ENCODE results near the gene CCDC138. TPM values are rescaled to one million over a fixed set of nuclear protein-coding genes. Genes with fewer than 3 reads are reported as not detected.

The CCDC138 gene
- total and polyA plus RNA-seq, 9 donors = 4.4 to 9.9 (median 5.7) TPM

DNA sequence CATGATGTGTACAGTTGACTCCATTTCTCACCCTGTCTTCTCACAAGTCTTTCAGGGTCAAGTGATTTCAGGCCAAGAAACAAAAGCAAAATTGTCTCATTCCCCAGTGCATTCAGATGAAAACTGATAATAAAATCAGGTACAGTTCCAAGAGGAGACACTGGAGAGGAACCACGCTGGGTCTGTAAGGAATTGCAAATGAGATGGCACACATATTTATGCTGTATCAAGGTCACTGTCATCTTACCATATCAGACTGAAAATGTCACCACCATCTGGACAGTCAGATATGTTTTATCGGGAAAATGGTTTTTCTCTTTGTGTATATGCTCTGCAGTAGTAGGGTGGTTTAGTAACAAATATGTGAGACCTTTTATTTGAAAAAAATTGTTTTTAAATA lies 91.7 kb downstream of the CCDC138 start:
- peaks cover 6% of the 10 kb centered on the region for H3K9me3 ChIP-seq (replicated peaks; ENCODE audit: control insufficient read depth, low read depth, low read length)
- no peaks in the 10 kb centered on the region for H3K36me3 ChIP-seq (ENCODE audit: control insufficient read depth, insufficient read depth, low read length)
- no peak overlapping the region for H3K4me3 ChIP-seq (ENCODE audit: low read length)
- no CpG with 5 or more reads among the region's 2 CpGs for WGBS (ENCODE audit: insufficient coverage)
- DNase-seq = no peak
- H3K27me3 ChIP-seq (ENCODE audit: control insufficient read depth, insufficient read depth, low read length) = no peaks in the 10 kb centered on the region
- no peak overlapping the region for H3K27ac ChIP-seq (ENCODE audit: low read length)
- no peaks in the 10 kb centered on the region for H3K4me1 ChIP-seq (ENCODE audit: control insufficient read depth, insufficient read depth, low read length)

DNA sequence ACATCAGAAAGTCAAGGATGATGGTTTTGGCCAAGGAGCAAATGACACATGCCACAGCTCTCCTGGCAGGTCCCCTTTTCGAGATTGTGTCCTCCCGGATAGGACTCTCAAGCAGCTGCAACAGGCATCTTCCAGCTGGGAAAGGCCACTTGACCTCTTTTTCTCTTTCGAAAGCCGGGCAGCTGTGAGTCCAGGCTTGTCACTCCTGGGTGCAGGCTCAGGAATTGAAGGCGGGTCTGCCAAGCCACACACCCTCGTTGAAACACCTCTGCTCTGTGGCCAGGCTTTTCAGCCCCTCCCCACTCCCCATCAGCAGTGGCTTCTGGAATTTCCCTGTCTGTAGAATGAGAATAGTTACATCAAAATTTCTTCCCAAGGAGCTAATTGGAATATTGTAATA lies 98.0 kb downstream of the CCDC138 start:
- H3K4me3 ChIP-seq (ENCODE audit: low read length) = no peak overlapping the region
- WGBS (ENCODE audit: insufficient coverage) = 48% methylated on average over 4 of the region's 6 CpGs
- peaks cover 14% of the 10 kb centered on the region for H3K9me3 ChIP-seq (replicated peaks; ENCODE audit: control insufficient read depth, low read depth, low read length)
- no peak overlapping the region for H3K27ac ChIP-seq (ENCODE audit: low read length)
- H3K27me3 ChIP-seq (ENCODE audit: control insufficient read depth, insufficient read depth, low read length) = no peaks in the 10 kb centered on the region
- no peaks in the 10 kb centered on the region for H3K4me1 ChIP-seq (ENCODE audit: control insufficient read depth, insufficient read depth, low read length)
- DNase-seq = no peak
- H3K36me3 ChIP-seq (ENCODE audit: control insufficient read depth, insufficient read depth, low read length) = no peaks in the 10 kb centered on the region

DNA sequence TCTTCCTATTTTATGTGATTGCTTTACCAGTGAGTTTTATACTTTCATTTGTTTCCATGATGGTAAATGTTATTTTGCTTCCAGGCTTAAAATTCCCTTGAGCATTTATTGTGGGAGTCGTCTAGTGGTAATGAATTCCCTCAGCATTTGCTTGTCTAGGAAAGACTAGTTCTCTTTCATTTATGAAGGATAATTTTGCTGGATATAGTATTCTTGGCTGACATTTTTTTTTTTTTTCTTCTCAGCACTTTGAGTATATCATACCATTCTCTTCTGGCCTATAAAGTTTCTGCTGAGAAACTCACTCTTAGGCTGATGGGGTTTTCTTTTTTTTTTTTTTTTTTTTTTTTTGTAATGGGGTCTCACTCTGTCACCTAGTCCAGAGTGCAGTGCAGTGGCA lies 103.3 kb downstream of the CCDC138 start:
- H3K4me3 ChIP-seq (ENCODE audit: low read length) = no peak overlapping the region
- no peaks in the 10 kb centered on the region for H3K36me3 ChIP-seq (ENCODE audit: control insufficient read depth, insufficient read depth, low read length)
- no peaks in the 10 kb centered on the region for H3K4me1 ChIP-seq (ENCODE audit: control insufficient read depth, insufficient read depth, low read length)
- peaks cover 25% of the 10 kb centered on the region for H3K9me3 ChIP-seq (replicated peaks; ENCODE audit: control insufficient read depth, low read depth, low read length)
- no peaks in the 10 kb centered on the region for H3K27me3 ChIP-seq (ENCODE audit: control insufficient read depth, insufficient read depth, low read length)
- H3K27ac ChIP-seq (ENCODE audit: low read length) = no peak overlapping the region
- no CpG with 5 or more reads among the region's 1 CpG for WGBS (ENCODE audit: insufficient coverage)
- DNase-seq = no peak

DNA sequence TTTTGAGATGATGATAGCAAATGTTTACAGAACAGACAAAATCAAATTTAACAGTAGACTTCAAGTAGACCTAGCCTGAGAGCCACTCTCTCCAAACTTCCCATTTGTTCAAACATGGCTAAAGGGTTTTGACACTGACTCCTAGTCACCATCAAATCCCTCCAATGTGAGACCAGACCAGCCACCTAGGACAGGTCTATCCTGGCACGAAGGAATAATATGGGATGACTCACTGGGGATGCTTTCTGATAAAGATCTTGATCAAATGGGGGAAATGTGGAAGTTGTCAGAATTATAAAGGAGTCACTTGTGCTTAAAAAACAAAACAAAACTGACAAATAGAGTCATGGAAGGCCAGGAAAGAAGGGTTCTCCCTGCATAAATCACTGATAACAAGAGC lies 106.7 kb downstream of the CCDC138 start:
- 86% methylated on average over 1 of the region's 1 CpG for WGBS (ENCODE audit: insufficient coverage)
- no peak for DNase-seq
- no peaks in the 10 kb centered on the region for H3K36me3 ChIP-seq (ENCODE audit: control insufficient read depth, insufficient read depth, low read length)
- no peak overlapping the region for H3K4me3 ChIP-seq (ENCODE audit: low read length)
- H3K9me3 ChIP-seq (replicated peaks; ENCODE audit: control insufficient read depth, low read depth, low read length) = peaks cover 17% of the 10 kb centered on the region
- H3K4me1 ChIP-seq (ENCODE audit: control insufficient read depth, insufficient read depth, low read length) = no peaks in the 10 kb centered on the region
- no peak overlapping the region for H3K27ac ChIP-seq (ENCODE audit: low read length)
- no peaks in the 10 kb centered on the region for H3K27me3 ChIP-seq (ENCODE audit: control insufficient read depth, insufficient read depth, low read length)

DNA sequence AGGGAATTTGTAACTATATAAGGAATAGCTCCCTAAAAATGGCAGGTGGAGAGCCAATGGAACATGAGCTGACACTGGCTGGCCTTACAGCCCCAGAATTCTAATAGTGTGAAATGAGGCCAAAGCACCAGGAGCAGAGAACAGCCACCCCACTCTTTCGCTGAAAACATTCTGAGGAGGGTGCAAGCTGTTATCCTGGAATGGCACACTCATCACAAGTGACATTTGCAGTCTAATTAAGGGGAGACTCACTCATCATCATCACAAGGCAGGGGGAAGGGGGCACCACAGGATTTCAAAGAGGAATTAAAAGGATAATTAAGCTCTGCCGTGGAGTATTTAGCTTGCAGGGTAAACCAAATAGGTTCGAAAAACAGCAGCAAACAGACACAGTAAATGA lies 108.2 kb downstream of the CCDC138 start:
- Histone ChIP-seq H3K9me3 (replicated peaks; ENCODE audit: control insufficient read depth, low read depth, low read length) (peaks cover 16% of the 10 kb centered on the region), H3K27me3 (ENCODE audit: control insufficient read depth, insufficient read depth, low read length) (no peaks in the 10 kb centered on the region), H3K4me3 (ENCODE audit: low read length) (no peak overlapping the region), H3K4me1 (ENCODE audit: control insufficient read depth, insufficient read depth, low read length) (no peaks in the 10 kb centered on the region), H3K27ac (ENCODE audit: low read length) (no peak overlapping the region), H3K36me3 (ENCODE audit: control insufficient read depth, insufficient read depth, low read length) (no peaks in the 10 kb centered on the region)
- no CpG with 5 or more reads among the region's 3 CpGs for WGBS (ENCODE audit: insufficient coverage)
- DNase-seq = no peak

DNA sequence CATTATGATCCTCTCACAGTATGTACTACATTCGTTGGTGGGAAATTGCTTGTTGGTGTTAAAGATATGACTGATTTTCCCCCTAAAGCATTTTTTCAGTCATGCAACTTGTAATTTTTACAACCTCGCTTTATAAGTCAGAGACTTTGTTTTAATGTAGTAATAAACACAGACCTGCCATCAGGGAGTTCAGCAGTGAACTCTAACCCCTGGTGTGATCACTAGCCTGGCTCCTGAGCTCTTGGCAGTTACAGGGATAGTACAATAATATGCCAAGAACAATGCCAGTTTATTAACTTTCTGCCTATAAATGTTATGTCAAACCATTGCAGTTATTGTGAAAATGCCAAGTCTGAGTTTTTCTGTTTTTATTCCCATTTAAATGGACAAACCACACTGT lies 108.6 kb downstream of the CCDC138 start:
- Histone ChIP-seq H3K4me3 (ENCODE audit: low read length) (no peak overlapping the region), H3K27me3 (ENCODE audit: control insufficient read depth, insufficient read depth, low read length) (no peaks in the 10 kb centered on the region), H3K4me1 (ENCODE audit: control insufficient read depth, insufficient read depth, low read length) (no peaks in the 10 kb centered on the region), H3K27ac (ENCODE audit: low read length) (no peak overlapping the region), H3K36me3 (ENCODE audit: control insufficient read depth, insufficient read depth, low read length) (no peaks in the 10 kb centered on the region), H3K9me3 (replicated peaks; ENCODE audit: control insufficient read depth, low read depth, low read length) (peaks cover 11% of the 10 kb centered on the region)
- no peak for DNase-seq
- no CpG with 5 or more reads among the region's 2 CpGs for WGBS (ENCODE audit: insufficient coverage)

DNA sequence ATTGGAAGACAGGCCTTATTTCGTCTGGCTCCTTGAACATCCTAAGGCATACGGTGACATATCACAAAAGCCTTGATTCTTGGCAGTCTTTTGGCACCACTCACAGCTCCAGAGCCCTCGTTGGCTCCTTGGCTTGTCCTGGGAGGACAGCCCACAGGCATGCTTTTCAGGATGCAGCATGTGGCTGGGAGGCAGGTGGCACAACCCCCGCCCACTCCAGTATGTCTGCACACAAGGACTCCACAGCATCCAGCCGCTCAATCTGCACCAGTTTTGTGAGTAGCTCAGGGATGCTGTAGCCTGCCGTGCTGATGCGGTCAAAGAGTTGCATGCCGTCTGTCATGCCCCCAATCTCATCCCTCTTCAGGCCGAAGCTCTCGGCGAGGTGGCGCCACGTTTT lies 110.2 kb downstream of the CCDC138 start:
- H3K27me3 ChIP-seq (ENCODE audit: control insufficient read depth, insufficient read depth, low read length) = no peaks in the 10 kb centered on the region
- peaks cover under 1% of the 10 kb centered on the region for H3K9me3 ChIP-seq (replicated peaks; ENCODE audit: control insufficient read depth, low read depth, low read length)
- H3K4me1 ChIP-seq (ENCODE audit: control insufficient read depth, insufficient read depth, low read length) = no peaks in the 10 kb centered on the region
- no peak for DNase-seq
- no peaks in the 10 kb centered on the region for H3K36me3 ChIP-seq (ENCODE audit: control insufficient read depth, insufficient read depth, low read length)
- 90% methylated on average over 10 of the region's 13 CpGs for WGBS (ENCODE audit: insufficient coverage)
- no peak overlapping the region for H3K4me3 ChIP-seq (ENCODE audit: low read length)
- H3K27ac ChIP-seq (ENCODE audit: low read length) = no peak overlapping the region

DNA sequence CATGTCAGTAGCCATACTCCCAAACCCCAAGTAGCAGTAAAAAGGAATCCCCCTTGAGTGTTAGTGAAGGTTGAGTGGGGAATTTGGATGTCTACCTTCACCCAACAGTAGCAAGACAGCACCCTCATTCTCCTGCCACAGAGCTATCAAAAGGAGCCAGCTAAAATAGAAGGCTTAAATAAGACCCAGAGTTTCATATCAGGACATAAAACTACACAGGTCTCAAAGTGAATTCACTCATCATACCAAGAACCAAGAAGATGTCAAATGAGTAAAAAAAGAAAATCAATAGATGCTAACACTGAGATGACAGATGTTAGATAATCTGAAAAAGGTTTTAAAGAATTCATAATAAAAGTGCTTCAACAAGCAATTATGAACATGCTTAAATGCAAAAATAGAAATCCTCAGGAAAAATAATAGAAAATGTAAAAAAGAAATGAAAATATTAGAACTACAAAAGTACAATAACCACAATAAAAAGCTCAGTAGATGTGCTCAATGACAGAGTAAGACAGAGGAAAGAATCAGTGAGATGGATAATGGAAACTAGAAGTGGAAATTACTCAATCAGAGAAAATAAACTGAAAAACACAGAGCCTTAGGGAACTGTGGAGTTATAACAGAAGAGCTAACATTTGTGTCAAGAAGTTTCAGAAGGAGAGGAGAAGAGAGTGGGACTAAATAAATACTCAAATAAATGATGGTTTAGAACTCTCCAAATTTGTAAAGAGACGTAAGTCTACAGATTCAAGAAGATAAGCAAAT lies 111.9 kb downstream of the CCDC138 start:
- DNase-seq = no peak
- H3K4me1 ChIP-seq (ENCODE audit: control insufficient read depth, insufficient read depth, low read length) = no peaks in the 10 kb centered on the region
- no peak overlapping the region for H3K4me3 ChIP-seq (ENCODE audit: low read length)
- H3K9me3 ChIP-seq (replicated peaks; ENCODE audit: control insufficient read depth, low read depth, low read length) = no peaks in the 10 kb centered on the region
- no CpG with 5 or more reads among the region's 1 CpG for WGBS (ENCODE audit: insufficient coverage)
- H3K36me3 ChIP-seq (ENCODE audit: control insufficient read depth, insufficient read depth, low read length) = no peaks in the 10 kb centered on the region
- no peaks in the 10 kb centered on the region for H3K27me3 ChIP-seq (ENCODE audit: control insufficient read depth, insufficient read depth, low read length)
- H3K27ac ChIP-seq (ENCODE audit: low read length) = no peak overlapping the region

DNA sequence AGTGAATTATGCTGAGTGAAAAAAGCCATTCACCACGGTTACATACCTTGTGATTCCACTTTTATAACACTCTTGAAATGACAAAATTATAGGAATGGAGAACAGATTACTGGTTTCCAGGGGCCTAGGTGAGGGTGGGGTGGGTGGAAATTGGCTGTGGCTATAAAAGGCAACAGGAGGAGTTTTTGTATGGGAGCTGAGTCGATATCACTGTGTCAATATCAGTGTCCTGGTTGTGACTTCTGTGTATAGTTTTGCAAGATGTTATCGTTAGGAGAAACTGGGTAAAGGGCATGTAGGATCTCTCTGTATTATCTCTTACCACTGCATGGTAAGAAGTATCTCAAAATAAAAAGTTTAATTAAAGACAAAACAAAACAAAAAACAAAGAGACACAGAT lies 118.1 kb downstream of the CCDC138 start:
- DNase-seq = no peak
- Histone ChIP-seq H3K4me3 (ENCODE audit: low read length) (no peak overlapping the region), H3K4me1 (ENCODE audit: control insufficient read depth, insufficient read depth, low read length) (peaks cover 35% of the 10 kb centered on the region), H3K36me3 (ENCODE audit: control insufficient read depth, insufficient read depth, low read length) (no peaks in the 10 kb centered on the region), H3K27me3 (ENCODE audit: control insufficient read depth, insufficient read depth, low read length) (peaks cover 4% of the 10 kb centered on the region), H3K9me3 (replicated peaks; ENCODE audit: control insufficient read depth, low read depth, low read length) (no peaks in the 10 kb centered on the region), H3K27ac (ENCODE audit: low read length) (no peak overlapping the region)
- no CpG with 5 or more reads among the region's 3 CpGs for WGBS (ENCODE audit: insufficient coverage)

DNA sequence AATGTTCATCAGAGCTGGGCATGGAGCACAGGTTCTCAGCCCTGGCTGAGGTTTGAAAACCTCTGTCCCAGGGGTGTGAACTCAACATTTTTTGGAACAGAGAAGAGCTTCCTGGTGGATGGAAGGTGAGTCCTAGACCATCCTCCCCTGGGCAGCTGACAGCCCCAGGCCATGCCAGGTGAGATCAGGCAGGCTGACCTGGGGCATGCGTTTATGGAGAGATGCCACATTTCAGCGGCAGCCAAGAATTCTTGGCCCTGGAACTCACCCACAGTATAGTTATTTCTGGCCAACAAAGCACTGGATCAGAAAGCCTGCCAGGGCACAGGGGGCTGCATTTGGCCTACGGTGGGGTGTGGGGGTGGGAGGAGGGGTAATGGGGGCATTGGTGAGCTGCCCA lies 118.6 kb downstream of the CCDC138 start:
- WGBS (ENCODE audit: insufficient coverage) = 28% methylated on average over 2 of the region's 3 CpGs

DNA sequence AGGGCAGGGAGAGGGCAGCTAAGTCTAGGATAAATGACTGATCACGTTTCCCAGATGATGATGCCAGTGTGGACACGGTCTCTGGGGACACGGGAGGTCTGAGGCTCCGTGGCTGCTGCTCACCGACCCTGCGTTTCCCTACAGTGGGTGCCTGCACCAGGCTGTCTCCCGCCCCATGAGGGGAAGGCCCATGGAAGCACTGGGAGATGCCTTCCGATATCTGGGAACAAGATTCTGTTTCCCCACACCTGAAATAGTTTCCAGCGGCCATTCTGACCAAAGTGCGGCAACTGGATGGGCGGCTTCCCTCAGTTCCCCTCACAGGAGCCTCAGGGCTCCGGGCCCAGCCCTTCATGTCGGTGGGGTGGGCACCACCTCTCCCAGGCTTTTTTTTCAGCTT lies 119.3 kb downstream of the CCDC138 start:
- no peak overlapping the region for H3K4me3 ChIP-seq (ENCODE audit: low read length)
- H3K27ac ChIP-seq (ENCODE audit: low read length) = no peak overlapping the region
- peaks cover 4% of the 10 kb centered on the region for H3K27me3 ChIP-seq (ENCODE audit: control insufficient read depth, insufficient read depth, low read length)
- H3K4me1 ChIP-seq (ENCODE audit: control insufficient read depth, insufficient read depth, low read length) = peaks cover 47% of the 10 kb centered on the region
- H3K36me3 ChIP-seq (ENCODE audit: control insufficient read depth, insufficient read depth, low read length) = no peaks in the 10 kb centered on the region
- DNase-seq = no peak
- WGBS (ENCODE audit: insufficient coverage) = 83% methylated on average over 13 of the region's 13 CpGs
- no peaks in the 10 kb centered on the region for H3K9me3 ChIP-seq (replicated peaks; ENCODE audit: control insufficient read depth, low read depth, low read length)

More for the DNA sequence above, 118.6 kb downstream of the CCDC138 start:
- H3K27me3 ChIP-seq (ENCODE audit: control insufficient read depth, insufficient read depth, low read length) = peaks cover 4% of the 10 kb centered on the region
- H3K4me1 ChIP-seq (ENCODE audit: control insufficient read depth, insufficient read depth, low read length) = peaks cover 39% of the 10 kb centered on the region
- no peaks in the 10 kb centered on the region for H3K36me3 ChIP-seq (ENCODE audit: control insufficient read depth, insufficient read depth, low read length)
- H3K27ac ChIP-seq (ENCODE audit: low read length) = no peak overlapping the region
- DNase-seq = no peak
- no peaks in the 10 kb centered on the region for H3K9me3 ChIP-seq (replicated peaks; ENCODE audit: control insufficient read depth, low read depth, low read length)
- no peak overlapping the region for H3K4me3 ChIP-seq (ENCODE audit: low read length)

Data from muscle of leg (tissue), 11 donors.